Memory B cell (primary cell): ENCODE measurements around the gene GGT6.

ENCODE experiments used
- ATAC-seq: fragments of 150-1000 bp; cut with Tn5 transposase; 2 replicates; pipeline ENCODE4 v1.10.0; 2021; ENCODE audit warnings: low read depth, mild to moderate bottlenecking, moderate library complexity
- DNase-seq, 2 donors: peaks; one replicate each; pipeline ENCODE4 v3.0.0; 2022; ENCODE audit warnings: low spot score in 2 of 2
- H3K27ac Mint-ChIP-seq: one replicate; pipeline ENCODE4 v1.8.0; 2022; ENCODE audit warnings: mild to moderate bottlenecking, moderate library complexity, mixed read lengths
- H3K27me3 Mint-ChIP-seq: one replicate; pipeline ENCODE4 v1.8.0; 2022; ENCODE audit warnings: mixed read lengths
- H3K36me3 Mint-ChIP-seq: one replicate; pipeline ENCODE4 v1.8.0; 2022; ENCODE audit warnings: mild to moderate bottlenecking, mixed read lengths
- H3K4me1 Mint-ChIP-seq: one replicate; pipeline ENCODE4 v1.8.0; 2022; ENCODE audit warnings: mixed read lengths
- H3K4me3 Mint-ChIP-seq: one replicate; pipeline ENCODE4 v1.8.0; 2022; ENCODE audit warnings: mild to moderate bottlenecking, moderate library complexity, mixed read lengths
- H3K9me3 Mint-ChIP-seq: one replicate; pipeline ENCODE4 v1.8.0; 2022; ENCODE audit warnings: mixed read lengths

Gene GGT6

DNA sequence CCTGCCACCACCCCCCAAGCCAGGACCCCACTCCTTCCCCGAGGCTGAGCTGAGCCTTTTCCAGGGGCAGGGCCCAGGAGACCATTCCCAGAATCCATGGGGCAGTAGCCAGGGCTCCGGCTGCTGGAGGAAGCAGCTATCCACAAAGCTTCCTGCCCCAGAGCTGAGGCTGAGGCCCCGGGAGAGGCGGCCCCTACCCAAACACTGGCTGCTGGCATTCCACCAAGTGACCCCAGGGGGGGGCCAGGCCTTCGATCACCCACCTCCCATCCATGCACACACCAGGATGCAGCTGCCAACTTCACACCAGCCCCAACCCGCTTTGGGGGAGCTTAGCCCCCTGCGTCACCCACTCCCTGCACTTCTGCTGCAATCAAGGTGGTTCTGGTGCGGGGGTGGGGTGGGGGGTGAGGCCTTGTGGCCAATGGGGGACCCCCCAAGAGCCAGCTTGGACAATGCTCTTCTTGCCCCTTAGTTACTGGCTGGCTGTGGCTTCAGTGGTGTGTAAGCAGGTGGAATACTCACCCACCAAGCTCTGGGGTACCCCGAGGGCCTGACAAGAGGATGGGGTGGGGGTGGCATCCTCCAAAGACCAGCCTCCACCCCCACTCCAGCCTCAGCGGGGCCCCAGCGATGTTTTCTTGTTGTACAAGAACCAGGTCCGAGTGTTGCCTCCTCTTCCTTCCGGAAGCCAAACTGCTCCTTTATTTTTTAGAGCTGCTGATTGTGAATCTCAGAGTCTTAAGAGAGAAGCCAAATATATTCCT, 22.0 kb downstream of the GGT6 start:
- peaks cover 5% of the 10 kb centered on the region for H3K27me3 Mint-ChIP-seq
- no peak overlapping the region for H3K27ac Mint-ChIP-seq
- DNase-seq: no peak
- no peak overlapping the region for H3K4me3 Mint-ChIP-seq
- peaks cover 12% of the 10 kb centered on the region for H3K36me3 Mint-ChIP-seq
- H3K9me3 Mint-ChIP-seq: no peaks in the 10 kb centered on the region
- peaks cover 9% of the 10 kb centered on the region for H3K4me1 Mint-ChIP-seq
- ATAC-seq: no peak

DNA sequence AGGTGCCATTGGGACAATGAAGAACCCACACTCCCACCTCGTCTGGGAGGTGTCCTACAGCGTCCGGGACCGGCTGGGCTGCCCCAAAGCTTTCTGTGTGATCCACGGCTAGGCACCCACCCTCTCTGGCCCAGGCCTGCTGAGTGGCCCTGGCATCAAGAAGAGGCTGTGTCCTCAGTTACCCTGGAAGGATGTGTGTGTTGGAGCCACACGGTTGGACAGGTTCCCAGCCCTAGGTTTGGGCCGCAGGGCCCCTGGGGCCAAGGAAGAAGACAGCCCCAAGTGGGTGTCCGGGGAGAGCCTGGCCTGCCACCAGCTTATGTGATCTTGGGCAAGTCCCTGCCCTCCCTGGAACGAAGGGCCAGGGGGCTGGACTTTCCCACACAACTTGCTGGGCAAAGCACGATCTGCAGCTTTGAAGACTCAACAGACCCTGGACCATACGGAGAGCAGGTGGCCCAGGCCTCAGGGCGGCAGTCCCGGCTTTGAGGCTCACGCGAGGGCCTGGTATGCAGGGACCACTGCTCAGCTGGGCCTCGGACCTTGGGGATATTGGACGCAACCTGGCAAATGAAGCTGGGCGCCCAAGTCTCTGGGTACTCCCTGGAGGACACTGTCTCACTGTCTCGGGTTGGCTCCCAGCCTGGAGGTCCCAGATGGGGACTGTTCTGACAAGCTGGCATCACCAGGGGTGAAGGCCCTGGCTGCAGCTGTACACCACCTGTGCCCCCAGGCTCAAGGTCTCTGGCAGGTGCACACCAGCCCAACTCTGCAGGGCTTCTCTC, 22.7 kb downstream of the GGT6 start:
- no peak for DNase-seq
- no peak for ATAC-seq
- Mint-ChIP-seq H3K4me3 (no peak overlapping the region), H3K9me3 (no peaks in the 10 kb centered on the region), H3K36me3 (peaks cover 12% of the 10 kb centered on the region), H3K27me3 (peaks cover 8% of the 10 kb centered on the region), H3K4me1 (peaks cover 9% of the 10 kb centered on the region), H3K27ac (no peak overlapping the region)

DNA sequence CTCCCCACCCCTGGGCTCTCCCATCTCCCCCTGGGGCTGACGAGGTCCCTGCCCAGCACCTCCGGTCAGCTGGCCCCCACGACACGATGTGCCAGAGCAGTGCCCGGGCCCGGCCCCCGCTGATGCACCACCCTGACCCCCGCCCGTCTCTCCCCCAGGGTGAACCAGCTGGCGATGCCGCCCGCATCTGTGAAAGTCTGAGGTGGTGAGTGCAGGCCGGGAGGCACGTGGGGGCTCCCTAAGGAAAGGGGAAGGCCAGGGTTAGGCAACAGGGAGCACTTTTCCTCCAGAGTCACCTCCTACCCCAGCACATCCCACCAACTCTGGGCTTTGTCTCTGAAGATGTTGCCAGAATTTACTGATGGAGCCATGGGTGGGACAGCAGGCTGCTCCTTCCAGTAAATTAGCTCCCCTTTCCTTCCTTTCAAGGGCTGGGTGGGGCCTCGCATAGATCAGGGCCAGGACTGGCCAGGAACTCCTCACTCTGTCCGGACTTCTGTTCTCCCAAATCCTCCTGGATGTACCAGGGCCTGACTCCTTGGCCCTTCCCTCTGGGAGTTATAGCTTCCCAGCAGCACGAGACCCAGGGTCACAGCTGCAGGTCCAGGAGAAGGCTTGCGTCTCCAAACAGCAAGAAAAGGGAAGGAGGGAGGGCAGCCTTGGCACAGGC, 23.5 kb downstream of the GGT6 start:
- Mint-ChIP-seq H3K36me3 (peaks cover 6% of the 10 kb centered on the region), H3K9me3 (no peaks in the 10 kb centered on the region), H3K27ac (no peak overlapping the region), H3K4me3 (peak overlapping the region; percentile 6), H3K4me1 (peaks cover 11% of the 10 kb centered on the region), H3K27me3 (peaks cover 12% of the 10 kb centered on the region)
- ATAC-seq: no peak
- no peak for DNase-seq

DNA sequence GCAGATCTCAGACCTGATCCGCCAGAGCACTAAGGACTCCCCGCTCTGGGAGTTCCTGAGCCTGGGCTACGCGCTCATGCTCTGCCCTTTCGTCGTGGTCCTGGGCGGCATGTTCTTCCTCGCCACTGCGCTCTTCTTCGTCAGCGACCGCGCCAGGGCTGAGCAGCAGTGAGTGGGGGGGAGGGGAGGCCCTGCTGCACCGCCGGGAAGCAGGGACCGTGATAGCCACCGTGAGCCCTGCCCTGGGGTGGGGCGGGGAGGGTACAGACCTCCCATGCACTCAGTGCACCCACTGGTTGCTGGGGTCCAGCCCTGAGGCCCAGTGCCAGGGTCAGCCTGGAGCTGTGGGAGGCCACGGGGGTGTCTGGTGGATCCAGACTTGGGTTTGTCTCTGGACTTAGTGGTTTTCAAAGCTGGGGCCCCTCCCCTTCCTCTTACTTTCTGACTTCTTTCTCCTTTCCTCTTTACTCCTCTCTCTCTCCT, 24.1 kb downstream of the GGT6 start:
- H3K27ac Mint-ChIP-seq: no peak overlapping the region
- peaks cover 12% of the 10 kb centered on the region for H3K27me3 Mint-ChIP-seq
- ATAC-seq: no peak
- peaks cover 6% of the 10 kb centered on the region for H3K36me3 Mint-ChIP-seq
- peaks cover 11% of the 10 kb centered on the region for H3K4me1 Mint-ChIP-seq
- H3K4me3 Mint-ChIP-seq: peak overlapping the region; percentile 6
- DNase-seq: no peak
- no peaks in the 10 kb centered on the region for H3K9me3 Mint-ChIP-seq

DNA sequence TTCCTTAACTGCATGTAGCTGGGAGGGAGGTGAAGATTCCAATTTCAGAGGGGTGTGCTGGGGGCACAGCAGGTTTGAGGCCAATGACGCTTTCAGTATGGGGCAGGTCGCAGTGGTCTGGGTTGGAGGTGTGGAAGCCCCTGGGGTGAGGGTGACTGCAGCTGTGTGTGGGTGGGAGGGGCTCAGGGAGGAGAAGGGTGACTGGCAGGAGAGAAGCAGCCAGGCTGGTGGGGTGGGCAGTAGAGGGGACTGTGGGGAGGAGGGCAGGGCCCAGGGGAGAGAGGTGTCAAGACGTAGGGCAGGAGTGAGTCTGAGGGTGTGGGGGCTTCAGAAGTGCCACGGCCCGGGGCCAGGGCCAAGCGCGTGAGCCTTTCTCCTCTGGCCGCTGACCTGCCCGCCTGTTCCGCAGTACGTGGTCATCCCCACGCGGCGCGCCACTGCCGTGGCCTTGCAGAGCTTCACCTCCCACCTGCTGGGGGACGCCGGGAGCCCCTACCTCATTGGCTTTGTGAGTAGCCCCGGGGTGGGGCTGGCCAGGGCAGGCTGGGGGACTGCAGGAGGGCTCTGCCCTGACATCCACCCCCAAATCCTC, 24.6 kb downstream of the GGT6 start:
- Mint-ChIP-seq H3K36me3 (peaks cover 3% of the 10 kb centered on the region), H3K4me1 (peaks cover 11% of the 10 kb centered on the region), H3K4me3 (no peak overlapping the region), H3K9me3 (no peaks in the 10 kb centered on the region), H3K27ac (no peak overlapping the region), H3K27me3 (peaks cover 12% of the 10 kb centered on the region)
- no peak for DNase-seq
- ATAC-seq: no peak

DNA sequence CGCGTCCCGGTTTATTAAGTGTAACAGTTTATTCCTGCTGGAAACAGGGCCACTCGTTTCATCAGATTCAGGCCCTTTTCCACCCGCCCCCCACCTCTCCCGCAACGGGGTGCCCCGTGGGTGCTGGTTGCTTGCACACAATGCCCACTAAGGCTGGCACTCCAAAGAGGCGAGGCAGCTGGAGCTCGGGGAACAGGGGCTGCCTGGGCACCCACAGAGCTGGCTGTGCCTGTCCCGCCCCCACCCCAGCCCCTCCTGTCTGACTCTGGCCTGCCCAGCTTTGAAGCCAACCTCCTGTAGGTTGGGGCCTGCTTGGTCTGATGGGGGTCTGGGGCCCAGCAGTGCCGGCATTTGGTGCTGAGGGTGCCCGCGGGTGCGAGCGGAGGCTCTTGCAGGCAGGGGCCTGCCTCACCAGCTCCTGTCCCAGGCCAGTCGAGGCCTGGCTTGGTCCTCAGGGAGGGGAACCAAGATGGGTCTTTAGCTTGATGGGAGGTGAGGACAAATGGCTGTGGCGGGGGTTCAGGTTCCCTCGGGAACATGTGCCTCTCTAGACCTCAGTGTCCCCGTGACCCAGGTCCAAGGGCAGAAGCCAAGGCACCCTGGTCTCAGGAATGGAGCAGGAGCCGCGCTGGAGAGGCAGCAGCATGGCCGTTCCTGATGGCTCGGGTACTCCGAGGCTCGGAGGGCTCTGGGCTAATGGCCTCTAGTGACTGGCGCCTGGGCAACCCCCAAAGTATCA, 25.3 kb downstream of the GGT6 start:
- no peak overlapping the region for H3K27ac Mint-ChIP-seq
- H3K4me1 Mint-ChIP-seq: peaks cover 11% of the 10 kb centered on the region
- H3K4me3 Mint-ChIP-seq: no peak overlapping the region
- ATAC-seq: no peak
- H3K27me3 Mint-ChIP-seq: peaks cover 12% of the 10 kb centered on the region
- no peak for DNase-seq
- H3K36me3 Mint-ChIP-seq: peaks cover 3% of the 10 kb centered on the region
- no peaks in the 10 kb centered on the region for H3K9me3 Mint-ChIP-seq

DNA sequence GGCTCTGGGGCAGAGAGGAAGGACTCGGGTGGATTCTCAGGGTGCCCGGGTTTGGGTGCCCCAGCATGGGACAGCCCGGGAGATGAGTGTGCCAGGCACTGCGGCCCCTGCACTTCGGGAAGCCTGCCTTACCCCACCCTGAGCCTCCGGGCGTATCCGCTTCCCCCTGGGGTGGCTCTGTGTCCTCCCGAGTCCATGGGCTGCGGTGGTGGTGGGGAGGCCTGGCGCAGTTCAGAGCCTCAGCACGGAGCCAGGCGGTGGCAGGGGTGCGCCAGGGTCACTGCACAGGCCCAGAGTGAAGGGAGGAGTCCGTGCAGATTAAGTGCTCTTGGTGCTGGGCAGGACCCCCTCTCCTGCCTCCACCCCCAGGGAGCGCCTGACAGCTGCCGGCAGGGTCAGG, 25.9 kb downstream of the GGT6 start:
- H3K27me3 Mint-ChIP-seq: peaks cover 14% of the 10 kb centered on the region
- H3K27ac Mint-ChIP-seq: no peak overlapping the region
- H3K9me3 Mint-ChIP-seq: no peaks in the 10 kb centered on the region
- peaks cover 11% of the 10 kb centered on the region for H3K4me1 Mint-ChIP-seq
- ATAC-seq: no peak
- DNase-seq: no peak
- H3K36me3 Mint-ChIP-seq: no peaks in the 10 kb centered on the region
- H3K4me3 Mint-ChIP-seq: no peak overlapping the region

DNA sequence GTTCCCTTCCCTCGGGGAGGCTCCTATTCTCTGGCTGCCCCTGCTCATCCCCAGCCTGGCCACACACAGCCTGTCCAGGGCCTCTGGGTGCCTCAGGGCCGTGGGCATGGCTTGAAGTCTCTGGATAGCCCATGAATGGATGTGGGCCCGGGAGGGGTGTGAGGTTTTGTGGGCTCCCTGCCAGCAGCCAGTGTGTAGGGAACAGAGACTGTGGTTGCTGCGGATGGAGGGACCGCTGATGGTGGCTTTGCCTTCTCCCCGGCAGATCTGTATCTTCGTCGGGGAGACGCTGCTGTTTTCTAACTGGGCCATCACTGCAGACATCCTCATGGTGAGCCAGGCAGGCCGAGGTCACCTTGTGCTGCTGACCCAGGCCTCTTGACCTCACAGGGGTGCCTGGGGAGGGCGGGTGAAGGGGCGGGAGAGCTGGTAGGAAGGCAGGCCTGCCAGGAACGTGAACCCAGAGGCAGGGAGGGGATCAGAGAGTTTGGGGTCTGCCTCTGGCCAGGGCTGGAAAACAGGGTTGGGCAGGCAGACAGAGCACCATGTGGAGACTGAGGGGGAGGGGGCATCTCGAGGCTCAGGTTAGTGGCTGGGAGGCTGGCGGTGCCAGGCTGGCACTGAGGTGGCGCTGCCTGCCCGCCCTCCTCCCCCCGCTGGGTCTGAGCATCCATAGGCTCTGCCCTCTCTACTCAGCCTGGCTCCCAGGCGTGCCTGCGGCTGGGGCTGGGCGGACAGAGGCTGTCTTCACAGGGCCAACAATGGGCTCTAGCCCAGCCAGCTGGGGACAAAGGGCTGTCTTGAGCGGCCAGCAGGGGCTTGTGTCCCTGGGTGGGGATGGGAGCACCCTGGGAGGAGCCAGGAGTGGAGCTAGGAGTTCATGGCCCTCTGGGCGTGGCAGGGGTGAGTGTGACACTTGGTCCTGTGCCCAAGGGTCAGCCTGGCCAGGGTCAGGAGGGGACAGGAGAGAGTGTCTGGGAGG, 26.6 kb downstream of the GGT6 start:
- H3K27ac Mint-ChIP-seq: no peak overlapping the region
- ATAC-seq: no peak

DNA sequence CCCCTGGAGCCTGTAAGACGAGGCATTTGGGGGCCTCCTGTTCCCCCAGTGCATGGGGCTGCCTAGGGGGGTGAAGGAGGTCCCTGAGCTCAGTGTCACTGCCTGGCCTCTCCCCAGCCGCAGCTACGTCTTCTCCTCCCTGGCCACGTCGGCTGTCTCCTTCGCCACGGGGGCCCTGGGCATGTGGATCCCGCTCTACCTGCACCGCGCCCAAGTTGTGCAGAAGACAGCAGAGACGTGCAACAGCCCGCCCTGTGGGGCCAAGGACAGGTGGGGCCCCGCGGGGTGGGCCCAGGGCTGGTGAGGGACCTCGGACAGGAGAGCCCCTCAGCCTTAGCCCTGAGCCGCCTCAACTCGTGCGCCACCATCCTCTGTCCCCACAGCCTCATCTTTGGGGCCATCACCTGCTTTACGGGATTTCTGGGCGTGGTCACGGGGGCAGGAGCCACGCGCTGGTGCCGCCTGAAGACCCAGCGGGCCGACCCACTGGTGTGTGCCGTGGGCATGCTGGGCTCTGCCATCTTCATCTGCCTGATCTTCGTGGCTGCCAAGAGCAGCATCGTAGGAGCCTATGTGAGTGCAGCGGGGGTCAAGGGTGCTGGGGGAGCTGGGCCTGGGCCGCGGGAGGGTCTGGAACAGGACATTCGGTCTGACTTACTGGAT, 27.4 kb downstream of the GGT6 start:
- Mint-ChIP-seq H3K27ac (no peak overlapping the region), H3K9me3 (no peaks in the 10 kb centered on the region), H3K27me3 (peaks cover 15% of the 10 kb centered on the region), H3K36me3 (no peaks in the 10 kb centered on the region), H3K4me3 (no peak overlapping the region), H3K4me1 (peaks cover 11% of the 10 kb centered on the region)
- DNase-seq (no peak), ATAC-seq (no peak)

More for the DNA sequence above, 26.6 kb downstream of the GGT6 start:
- Mint-ChIP-seq H3K4me3 (no peak overlapping the region), H3K4me1 (peaks cover 11% of the 10 kb centered on the region), H3K27me3 (peaks cover 15% of the 10 kb centered on the region), H3K9me3 (no peaks in the 10 kb centered on the region), H3K36me3 (no peaks in the 10 kb centered on the region)
- DNase-seq: no peak

DNA sequence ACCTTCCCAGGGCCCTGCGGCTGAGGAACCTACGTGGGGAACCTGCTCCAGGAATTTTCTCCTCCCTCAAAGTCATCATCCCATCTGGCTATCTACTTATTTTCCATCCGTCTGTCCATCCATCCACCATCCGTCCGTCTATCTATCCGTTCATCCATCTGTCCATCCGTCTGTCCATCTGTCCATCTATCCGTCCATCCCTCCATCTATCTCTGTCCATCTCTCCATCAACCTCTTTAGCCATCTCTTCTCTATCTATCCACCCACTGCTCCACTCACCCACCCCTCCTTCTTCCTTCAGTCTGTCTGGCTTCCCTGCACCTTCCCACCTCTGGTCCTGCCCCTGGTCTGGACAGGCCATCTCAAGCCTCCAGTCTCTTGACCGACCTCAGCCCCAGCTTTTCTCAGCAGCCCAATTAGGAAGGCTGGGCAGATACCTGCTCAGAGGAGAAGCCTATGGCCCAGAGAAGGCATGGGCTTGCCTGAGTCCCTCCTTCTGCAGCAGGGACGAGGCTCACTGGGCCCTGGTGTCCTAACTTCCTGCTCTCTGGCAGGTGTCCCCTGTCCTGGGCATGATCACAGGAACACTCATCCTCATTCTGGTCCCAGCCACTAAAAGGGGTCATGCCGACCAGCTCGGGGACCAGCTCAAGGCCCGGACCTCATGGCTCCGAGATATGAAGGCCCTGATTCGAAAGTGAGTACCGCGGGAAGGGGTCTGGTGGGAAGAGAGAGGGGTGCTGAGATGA, 28.2 kb downstream of the GGT6 start:
- no peak overlapping the region for H3K27ac Mint-ChIP-seq
- no peaks in the 10 kb centered on the region for H3K9me3 Mint-ChIP-seq
- H3K27me3 Mint-ChIP-seq: peaks cover 15% of the 10 kb centered on the region
- H3K4me3 Mint-ChIP-seq: no peak overlapping the region
- peaks cover 11% of the 10 kb centered on the region for H3K4me1 Mint-ChIP-seq
- H3K36me3 Mint-ChIP-seq: no peaks in the 10 kb centered on the region
- no peak for DNase-seq
- ATAC-seq: no peak

DNA sequence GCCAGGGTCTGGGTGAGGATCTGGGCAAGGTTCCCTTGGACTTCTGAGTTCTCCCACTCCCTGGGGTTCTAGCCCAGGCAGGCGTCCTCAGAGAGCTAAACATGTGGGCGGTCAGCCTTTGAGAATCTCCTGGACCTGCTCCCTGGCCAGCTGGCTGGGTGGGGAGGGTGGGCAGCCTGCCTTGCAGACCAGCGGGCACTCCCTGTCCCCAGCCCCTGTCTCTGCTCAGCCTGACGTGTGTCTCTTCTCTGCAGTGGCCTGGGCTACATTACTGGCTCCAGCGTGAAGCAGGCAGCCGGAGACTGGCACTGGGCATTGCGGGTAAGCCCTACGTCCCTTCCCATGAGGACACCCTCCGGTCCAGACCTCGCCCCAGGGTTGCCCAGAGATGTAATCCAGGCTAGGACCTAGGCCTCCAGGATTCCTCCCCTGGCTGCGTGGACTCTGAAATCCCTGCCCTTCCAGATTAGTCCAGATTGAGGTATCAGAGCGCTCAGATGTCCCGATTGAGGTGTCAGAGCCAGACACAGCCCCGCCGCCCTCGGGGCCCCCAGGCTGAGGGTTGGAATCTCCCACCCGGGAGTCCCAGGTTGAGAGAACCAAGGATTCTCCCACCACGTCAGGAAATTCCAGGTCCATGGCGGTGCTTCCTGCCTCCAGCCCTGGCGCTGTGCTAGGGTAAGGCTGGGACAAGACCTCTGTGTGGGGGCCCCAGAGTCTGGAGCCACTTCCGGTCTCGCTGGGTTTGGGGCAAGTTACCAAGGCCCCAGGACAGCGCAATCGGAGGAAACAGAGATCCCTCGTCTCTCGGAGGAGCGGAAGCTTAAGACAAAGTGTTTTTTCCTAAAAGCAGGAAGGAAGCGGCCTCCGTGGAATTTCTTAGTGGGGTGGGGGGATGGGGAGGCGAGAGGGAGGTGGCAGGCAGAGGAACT, 29.3 kb downstream of the GGT6 start:
- no peaks in the 10 kb centered on the region for H3K36me3 Mint-ChIP-seq
- peaks cover 15% of the 10 kb centered on the region for H3K27me3 Mint-ChIP-seq
- no peak for ATAC-seq
- peaks cover 5% of the 10 kb centered on the region for H3K4me1 Mint-ChIP-seq
- H3K27ac Mint-ChIP-seq: no peak overlapping the region
- DNase-seq: no peak
- no peak overlapping the region for H3K4me3 Mint-ChIP-seq
- no peaks in the 10 kb centered on the region for H3K9me3 Mint-ChIP-seq
